A673 (cell line): Measurements from ENCODE around the gene LAMA3.

Experiments
- EZH2 ChIP-seq: fragments of 200-600 bp; sonication (generic); IDR thresholded peaks from 2 replicates; pipeline ENCODE4 v1.6.1; 2017; ENCODE audit warnings: borderline replicate concordance, low read depth, mild to moderate bottlenecking, mixed read lengths, antibody characterized with exemption, low read length; ENCODE audit not compliant: poor library complexity, severe bottlenecking
- TF ChIP-seq, protein P1 (sequence below): fragments of 300-800, 200-600 bp; sonication (generic); conservative IDR thresholded peaks from 2 replicates; pipeline ENCODE4 v1.5.1; 2017; ENCODE audit warnings: low read depth, mild to moderate bottlenecking, antibody characterized with exemption, low read length, moderate library complexity, mixed read lengths

DNA sequence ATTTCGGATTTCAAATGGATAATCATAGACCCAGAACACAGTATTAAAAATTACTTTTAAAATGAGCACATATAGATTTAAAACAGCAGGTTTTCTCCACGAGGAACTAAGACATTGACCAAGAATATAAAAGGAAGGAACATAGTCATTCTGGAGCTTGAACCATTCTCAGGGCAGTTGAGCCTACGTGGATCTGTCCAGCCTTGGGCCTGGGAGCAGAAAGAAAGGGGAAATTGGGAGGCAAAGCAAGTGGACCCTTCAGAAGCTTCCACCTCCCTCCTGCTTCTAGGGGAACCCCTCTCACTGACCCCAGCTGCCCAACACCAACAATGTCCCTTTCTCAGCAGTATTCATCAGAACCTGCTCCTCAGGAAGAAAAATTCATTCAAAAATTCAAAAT lies 293.9 kb downstream of the LAMA3 start:
- TF ChIP-seq, protein P1, sequence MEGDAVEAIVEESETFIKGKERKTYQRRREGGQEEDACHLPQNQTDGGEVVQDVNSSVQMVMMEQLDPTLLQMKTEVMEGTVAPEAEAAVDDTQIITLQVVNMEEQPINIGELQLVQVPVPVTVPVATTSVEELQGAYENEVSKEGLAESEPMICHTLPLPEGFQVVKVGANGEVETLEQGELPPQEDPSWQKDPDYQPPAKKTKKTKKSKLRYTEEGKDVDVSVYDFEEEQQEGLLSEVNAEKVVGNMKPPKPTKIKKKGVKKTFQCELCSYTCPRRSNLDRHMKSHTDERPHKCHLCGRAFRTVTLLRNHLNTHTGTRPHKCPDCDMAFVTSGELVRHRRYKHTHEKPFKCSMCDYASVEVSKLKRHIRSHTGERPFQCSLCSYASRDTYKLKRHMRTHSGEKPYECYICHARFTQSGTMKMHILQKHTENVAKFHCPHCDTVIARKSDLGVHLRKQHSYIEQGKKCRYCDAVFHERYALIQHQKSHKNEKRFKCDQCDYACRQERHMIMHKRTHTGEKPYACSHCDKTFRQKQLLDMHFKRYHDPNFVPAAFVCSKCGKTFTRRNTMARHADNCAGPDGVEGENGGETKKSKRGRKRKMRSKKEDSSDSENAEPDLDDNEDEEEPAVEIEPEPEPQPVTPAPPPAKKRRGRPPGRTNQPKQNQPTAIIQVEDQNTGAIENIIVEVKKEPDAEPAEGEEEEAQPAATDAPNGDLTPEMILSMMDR, result no peak
- TF ChIP-seq EZH2, result no peak
